HepG2 (cell line): Measurements from ENCODE around the gene OR7G1. TPM values are rescaled to one million over a fixed set of nuclear protein-coding genes. Genes with fewer than 3 reads are reported as not detected.

Experiments
- AGO2 ChIP-seq: fragments of 200-400 bp; formaldehyde crosslinking; optimal IDR thresholded peaks from 2 replicates; pipeline ENCODE3; 2017; ENCODE audit warnings: mild to moderate bottlenecking, low read depth, low read length, moderate library complexity
- DDIT3 ChIP-seq: sonication (generic); formaldehyde crosslinking; IDR thresholded peaks from 2 replicates; pipeline ENCODE4 v1.4.0; 2020; ENCODE audit warnings: mild to moderate bottlenecking, missing genetic modification reagents
- GRHL1 ChIP-seq: sonication (generic); formaldehyde crosslinking; conservative IDR thresholded peaks from 2 replicates; pipeline ENCODE4 v1.8.0; 2022; ENCODE audit warnings: missing genetic modification reagents
- GTF3A ChIP-seq: sonication (generic); formaldehyde crosslinking; conservative IDR thresholded peaks from 2 replicates; pipeline ENCODE4 v1.4.0; 2020; ENCODE audit warnings: mild to moderate bottlenecking, missing genetic modification reagents
- IKZF1 ChIP-seq: fragments of 450-650 bp; IDR thresholded peaks from 2 replicates; pipeline ENCODE4 v1.7.1; 2016
- MXD3 ChIP-seq: IDR thresholded peaks from 2 replicates; pipeline ENCODE4 v1.6.1; 2016; ENCODE audit warnings: mild to moderate bottlenecking, missing biosample characterization, missing genetic modification reagents
- PITX1 ChIP-seq: sonication (generic); formaldehyde crosslinking; IDR thresholded peaks from 2 replicates; pipeline ENCODE4 v1.5.1; 2020; ENCODE audit warnings: mild to moderate bottlenecking, missing genetic modification reagents
- TBL1XR1 ChIP-seq: fragments of 150-350 bp; IDR thresholded peaks from 2 replicates; pipeline ENCODE4 v1.6.1; 2014; ENCODE audit warnings: borderline replicate concordance, low read length; ENCODE audit not compliant: partially characterized antibody
- TBX2 ChIP-seq: sonication (generic); formaldehyde crosslinking; IDR thresholded peaks from 2 replicates; pipeline ENCODE4 v1.5.0; 2020; ENCODE audit warnings: missing genetic modification reagents, mild to moderate bottlenecking, borderline replicate concordance
- THAP9 ChIP-seq: sonication (generic); formaldehyde crosslinking; IDR thresholded peaks from 2 replicates; pipeline ENCODE4; 2020; ENCODE audit warnings: missing genetic modification reagents, mild to moderate bottlenecking, borderline replicate concordance
- THRA ChIP-seq: sonication (generic); formaldehyde crosslinking; IDR thresholded peaks from 2 replicates; pipeline ENCODE4 v1.4.0; 2020; ENCODE audit warnings: missing genetic modification reagents, borderline replicate concordance
- XBP1 ChIP-seq: sonication (generic); formaldehyde crosslinking; IDR thresholded peaks from 2 replicates; pipeline ENCODE4 v1.5.0; 2020; ENCODE audit warnings: missing genetic modification reagents
- ZNF18 ChIP-seq: sonication (generic); formaldehyde crosslinking; IDR thresholded peaks from 2 replicates; pipeline ENCODE4 v1.8.0; 2022; ENCODE audit warnings: mild to moderate bottlenecking, missing genetic modification reagents; ENCODE audit not compliant: insufficient replicate concordance
- ZNF614 ChIP-seq: IDR thresholded peaks from 2 replicates; pipeline ENCODE4 v1.6.1; 2018; ENCODE audit warnings: missing biosample characterization, missing genetic modification reagents, inconsistent platforms, borderline replicate concordance
- ZNF710 ChIP-seq: sonication (generic); formaldehyde crosslinking; IDR thresholded peaks from 2 replicates; pipeline ENCODE4 v1.5.0; 2020; ENCODE audit warnings: mild to moderate bottlenecking, missing genetic modification reagents, borderline replicate concordance
- polyA plus RNA-seq, 8 experiments: library from polyadenylated mRNA; depleted of rRNA in 3 of 8; stranded (reverse) in 7 of 8; unstranded in 1 of 8; fragments of >200 nt; fragmentation: Illumina TruSeq in 4 of 8; extraction: Trizol in 4 of 8; gene quantifications; 2 replicates each; pipeline versions ENCODE4 v1.2.1 to v1.2.3, GENCODE V29; 2011 to 2016; ENCODE audit warnings: low read depth in 4 of 8, missing spikeins in 1 of 8, mixed read lengths in 1 of 8; ENCODE audit not compliant: insufficient read depth in 1 of 8
- total RNA-seq, 5 experiments: library from RNA; depleted of rRNA; stranded (reverse); fragments of >200 nt; fragmentation: Illumina TruSeq; extraction: Trizol; gene quantifications; 2 replicates each; pipeline ENCODE4 v1.2.3, GENCODE V29; 2016; ENCODE audit warnings: low read depth in 1 of 5

Gene OR7G1
- total and polyA plus RNA-seq, 2 of the 13 experiments (the other 11 are each of a cell fraction or from before 2014, with no cell fraction given): not detected

GRCh38 chr19:9140159-9140874 is 24.8 kb upstream of the OR7G1 start, which contains the start of gene ZNF317 (continued):
- TF ChIP-seq GRHL1: no peak
- TF ChIP-seq THRA (CRISPR knock-in tag): peak; percentile 62
- peak; percentile 96 for TF ChIP-seq THAP9 (CRISPR knock-in tag)
- no peak for TF ChIP-seq XBP1 (CRISPR knock-in tag)
- TF ChIP-seq DDIT3 (CRISPR knock-in tag): no peak
- peak; percentile 65; the same call in 1 of the 2 replicates for TF ChIP-seq ZNF710 (CRISPR knock-in tag)
- TF ChIP-seq IKZF1: no peak
- no peak for TF ChIP-seq AGO2
- TF ChIP-seq GTF3A: no peak
- no peak; the same call in 1 of the 2 replicates for TF ChIP-seq MXD3 (CRISPR knock-in tag)
- no peak for TF ChIP-seq ZNF18 (CRISPR knock-in tag)
- TF ChIP-seq ZNF614: no peak; the same call in 1 of the 2 replicates
- TF ChIP-seq TBX2 (CRISPR knock-in tag): peak; percentile 75
- TF ChIP-seq PITX1 (CRISPR knock-in tag): peak; percentile 55; the same call in 1 of the 2 replicates
- TF ChIP-seq TBL1XR1: no peak
